HG03025 (cell line): ENCODE data around the gene FSIP1.
"Not testable (repeated sequence)": the region's sequence is repeated elsewhere in the genome, so short reads cannot be mapped to it uniquely, and the experiment has no call there.

Experiments used
- ATAC-seq: cut with Tn5 transposase; IDR thresholded peaks from one replicate; pipeline ENCODE4 v1.9.1; 2021; ENCODE audit warnings: mild to moderate bottlenecking, moderate library complexity; ENCODE audit not compliant: unreplicated experiment, low FRiP score

FSIP1 gene

DNA sequence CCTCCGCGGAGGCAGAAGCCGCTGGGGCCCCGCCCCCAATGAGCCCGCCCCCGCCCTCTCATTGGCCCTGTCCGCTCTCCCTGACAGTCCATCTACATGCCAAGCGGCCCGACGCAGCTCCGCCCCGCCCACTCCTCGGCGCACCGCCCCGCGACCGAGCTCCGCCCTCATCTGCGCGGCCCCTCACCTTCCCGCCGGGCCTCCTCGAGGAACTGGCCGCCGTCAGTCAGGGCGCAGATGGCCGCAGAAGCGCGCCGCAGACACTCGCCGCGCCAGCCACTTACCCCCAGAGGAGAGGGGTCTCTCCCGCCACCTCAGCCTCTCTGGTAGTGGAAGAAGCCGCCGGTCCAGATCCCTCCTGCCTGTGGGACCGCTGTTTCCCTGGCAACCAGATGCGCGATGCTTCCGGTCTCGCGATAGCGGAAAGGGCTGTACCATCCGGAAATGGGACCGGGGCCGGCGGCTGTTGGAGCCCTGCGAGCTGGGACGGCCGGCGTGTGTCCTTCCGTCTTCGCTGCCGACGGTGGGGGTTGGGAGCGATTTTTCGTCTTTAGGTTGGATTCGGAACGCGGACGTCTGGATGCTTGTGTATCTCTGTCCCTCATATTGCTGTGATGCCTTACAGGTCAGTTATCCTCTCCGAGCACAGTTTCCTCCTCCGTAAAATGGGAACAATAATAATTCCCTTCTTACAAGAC is at the start of gene FSIP1:
Gene FSIP1, minus strand, starts transcription at position 401 of the 698 bp plus-strand sequence. CDS start 6,317 bp downstream, outside the sequence.
- peak; percentile 99 for ATAC-seq

GRCh38 chr15:39830166-39830565 is 47.5 kb upstream of the FSIP1 start:
- ATAC-seq = no peak

- ATAC-seq = no peak
These were observed 45.8 kb upstream of the FSIP1 start for GRCh38 chr15:39828374-39828931.

DNA sequence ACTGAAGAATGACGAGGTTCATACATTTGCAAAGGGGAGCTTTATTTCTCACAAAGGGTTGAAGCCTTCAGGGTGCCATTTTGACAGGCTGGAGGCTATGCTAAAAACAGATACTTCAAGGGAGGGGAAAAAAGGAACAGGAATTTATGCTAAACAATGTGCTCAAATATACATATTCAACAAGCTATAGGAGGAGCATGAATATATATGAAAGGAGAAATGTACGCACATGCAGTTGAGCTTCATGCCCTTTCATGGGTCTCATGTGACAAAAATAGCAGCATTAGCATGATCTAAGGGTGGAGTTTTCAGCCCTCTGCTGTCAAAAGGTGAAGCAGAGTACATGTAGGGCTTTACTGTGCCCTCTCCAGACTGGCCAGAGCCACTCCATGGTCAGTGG is 44.3 kb upstream of the FSIP1 start:
- ATAC-seq = no peak

- no peak for ATAC-seq
These were observed 41.0 kb upstream of the FSIP1 start for GRCh38 chr15:39823634-39824033.

DNA sequence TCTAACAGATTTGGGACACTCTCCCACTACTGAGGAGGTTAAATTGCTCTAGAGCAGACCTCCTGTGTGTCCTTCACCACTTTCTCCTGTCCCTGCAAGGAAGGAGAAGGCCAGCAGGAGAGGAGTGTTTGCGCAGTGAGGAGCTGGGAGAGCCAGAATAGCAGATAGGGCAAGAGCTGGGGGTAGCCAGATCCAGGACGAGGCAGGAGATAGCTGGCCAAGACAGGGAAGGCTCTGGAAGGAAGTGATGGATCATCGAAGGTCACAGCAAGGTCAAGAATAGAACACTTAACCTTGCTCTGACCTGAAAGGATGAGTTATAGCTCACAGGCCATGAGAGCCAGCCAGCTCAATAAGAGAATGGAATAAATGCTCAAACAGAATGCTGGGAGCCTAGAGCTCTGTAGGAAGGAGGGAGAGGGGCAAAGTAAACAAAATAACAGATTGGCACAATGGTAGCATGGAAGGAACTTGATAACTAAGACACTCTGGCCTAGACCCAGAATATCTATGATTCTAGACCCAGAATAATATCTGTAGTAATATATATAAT is 37.5 kb upstream of the FSIP1 start:
- ATAC-seq = no peak

DNA sequence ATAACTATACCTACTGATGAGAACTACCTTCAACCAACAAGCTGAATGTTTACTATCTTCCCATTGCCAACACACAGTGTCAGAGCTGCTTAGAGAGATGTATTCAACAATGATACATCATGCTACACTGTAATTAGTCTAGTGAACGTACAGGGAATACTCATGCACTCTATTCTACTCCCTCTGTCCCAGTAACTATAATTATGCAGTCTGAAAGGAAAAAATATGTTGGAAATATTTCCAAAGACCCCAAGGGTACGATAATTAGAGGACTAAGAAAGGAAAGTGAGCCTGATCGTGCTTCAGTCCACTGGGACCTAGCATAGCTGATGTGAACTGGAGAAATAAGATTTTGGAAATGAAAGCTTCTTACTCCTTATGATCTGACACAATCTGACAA is 36.9 kb upstream of the FSIP1 start:
- no peak for ATAC-seq

DNA sequence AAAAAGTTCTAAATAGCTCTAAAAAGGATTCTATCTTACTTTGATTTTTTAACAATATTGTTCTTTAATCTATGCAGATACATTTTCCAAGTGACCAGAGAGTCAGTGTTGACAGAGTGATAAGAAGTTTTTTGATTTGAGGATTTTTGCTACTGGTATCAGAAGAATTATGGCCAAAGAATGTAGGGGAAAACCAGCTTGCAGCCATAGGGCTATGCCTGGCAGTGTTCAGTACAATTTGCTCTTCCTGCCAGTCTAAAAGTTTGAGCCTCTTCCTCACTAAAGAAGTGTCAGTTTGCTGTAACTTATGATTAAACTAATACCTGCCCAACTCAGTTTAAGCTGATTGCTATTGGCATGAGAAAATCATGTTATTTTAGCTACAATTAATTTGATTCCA is 35.3 kb upstream of the FSIP1 start:
- ATAC-seq = no peak

- ATAC-seq = no peak
These were observed 31.8 kb upstream of the FSIP1 start for GRCh38 chr15:39814489-39814888.

GRCh38 chr15:39812651-39813050 is 30.0 kb upstream of the FSIP1 start:
- not testable (repeated sequence) for ATAC-seq

GRCh38 chr15:39808909-39809308 is 26.3 kb upstream of the FSIP1 start:
- ATAC-seq = no peak

DNA sequence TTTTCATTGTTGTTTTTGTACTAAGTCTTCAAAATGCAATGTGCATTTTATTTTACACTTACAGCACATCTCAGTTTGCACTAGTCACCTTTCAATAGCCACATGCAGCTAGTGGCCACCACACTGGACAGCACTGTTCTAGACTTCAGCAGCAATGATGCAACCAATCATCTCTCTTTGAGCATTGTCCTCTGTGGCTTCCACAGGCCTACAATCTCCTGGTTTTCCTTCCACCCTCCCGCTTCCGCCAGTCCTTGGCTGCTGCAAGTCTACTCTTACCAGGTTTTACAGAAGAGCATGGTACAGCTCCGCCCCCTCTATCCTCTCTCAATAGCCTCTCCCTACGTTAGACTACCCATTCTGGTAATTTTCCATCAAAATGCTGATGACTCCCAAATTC is 25.1 kb upstream of the FSIP1 start:
- ATAC-seq = no peak

DNA sequence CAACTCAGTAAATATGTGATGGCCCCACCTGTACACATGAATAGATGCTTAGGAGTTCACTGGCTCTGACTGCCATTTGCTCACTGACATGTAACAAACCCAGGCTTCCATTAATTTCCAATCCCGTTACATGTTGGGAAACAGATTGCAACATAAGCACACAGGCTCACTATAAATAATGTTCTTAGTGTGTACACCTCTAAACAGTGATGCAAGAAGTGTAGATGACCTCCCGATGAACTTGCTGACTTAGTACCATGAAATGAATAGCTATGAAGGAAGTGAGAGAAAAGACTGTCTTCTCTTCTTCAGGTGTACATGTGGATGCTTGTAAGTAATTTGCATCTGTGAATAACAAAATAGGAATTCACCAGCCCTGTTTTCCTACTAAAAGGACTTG is 21.4 kb upstream of the FSIP1 start:
- no peak for ATAC-seq

GRCh38 chr15:39803016-39803415 is 20.4 kb upstream of the FSIP1 start:
- ATAC-seq = no peak

DNA sequence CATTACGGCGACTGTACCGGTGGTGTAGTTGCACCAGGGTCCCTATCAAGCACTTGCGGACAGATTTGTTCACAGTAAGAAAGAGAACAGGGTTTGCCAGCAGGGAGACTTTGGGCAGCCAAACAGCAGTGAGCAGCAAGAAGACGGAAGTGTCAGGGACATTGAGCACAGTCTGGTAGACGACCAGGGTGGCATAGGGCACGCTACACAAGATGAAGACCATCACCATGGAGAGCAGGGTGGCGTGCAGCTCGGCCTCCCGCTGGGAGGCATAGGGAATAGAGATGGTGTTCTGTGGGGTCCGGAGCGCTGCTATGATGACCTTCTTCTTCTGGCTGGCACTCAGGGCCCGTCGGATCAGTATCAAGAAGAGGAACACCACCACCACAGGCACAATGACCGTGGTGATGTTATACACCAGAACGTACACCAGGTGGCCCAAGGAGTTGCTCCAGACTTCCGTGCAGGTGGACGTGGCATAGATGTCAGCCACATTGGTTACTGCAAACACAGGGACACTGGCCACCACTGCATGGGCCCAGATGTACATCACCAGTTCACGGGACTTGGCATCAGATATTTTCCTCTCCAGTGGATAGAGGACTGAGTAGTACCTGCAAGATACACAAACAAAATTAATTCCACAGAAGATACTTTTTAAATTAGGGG is 19.1 kb upstream of the FSIP1 start:
- no peak for ATAC-seq

GRCh38 chr15:39799552-39800011 is 16.9 kb upstream of the FSIP1 start:
- ATAC-seq = no peak

DNA sequence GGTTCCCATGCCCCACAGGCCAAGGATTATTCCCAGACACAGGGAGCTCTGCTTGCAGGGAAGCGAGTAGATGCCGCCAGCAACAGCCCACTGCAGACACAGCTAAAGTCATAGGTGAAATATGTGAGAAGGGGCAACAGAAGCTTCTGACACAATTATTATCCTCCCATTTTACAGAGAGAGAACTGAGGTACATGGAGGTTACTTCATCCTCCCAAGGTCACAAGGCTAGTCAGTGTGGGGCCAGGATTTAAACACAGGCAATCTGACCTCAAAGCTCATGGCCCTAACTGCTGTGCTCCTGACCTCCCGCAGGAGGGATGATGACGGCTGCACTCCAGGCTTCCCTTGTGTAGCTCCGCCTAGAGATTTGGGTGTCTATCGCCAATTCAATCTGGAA is 15.7 kb upstream of the FSIP1 start:
- no peak for ATAC-seq

DNA sequence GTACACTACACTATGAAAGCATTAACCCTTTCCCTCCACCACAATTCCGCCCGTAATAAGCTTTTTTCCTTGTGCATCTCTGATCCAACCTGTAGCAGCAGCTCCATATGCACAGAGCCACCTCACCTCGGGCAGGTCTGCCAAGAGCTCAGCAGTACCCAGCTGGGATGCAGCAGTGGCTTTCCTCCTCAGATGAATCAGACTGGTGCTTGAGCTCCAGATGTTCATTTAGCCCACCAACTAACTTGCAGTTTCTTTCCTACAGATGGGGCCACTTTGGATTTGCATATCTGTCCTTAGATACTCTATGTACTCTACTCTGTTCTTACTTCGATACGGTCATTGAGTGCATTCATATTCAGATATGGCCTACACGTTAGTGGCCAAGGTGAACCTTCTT is 14.8 kb upstream of the FSIP1 start:
- no peak for ATAC-seq

DNA sequence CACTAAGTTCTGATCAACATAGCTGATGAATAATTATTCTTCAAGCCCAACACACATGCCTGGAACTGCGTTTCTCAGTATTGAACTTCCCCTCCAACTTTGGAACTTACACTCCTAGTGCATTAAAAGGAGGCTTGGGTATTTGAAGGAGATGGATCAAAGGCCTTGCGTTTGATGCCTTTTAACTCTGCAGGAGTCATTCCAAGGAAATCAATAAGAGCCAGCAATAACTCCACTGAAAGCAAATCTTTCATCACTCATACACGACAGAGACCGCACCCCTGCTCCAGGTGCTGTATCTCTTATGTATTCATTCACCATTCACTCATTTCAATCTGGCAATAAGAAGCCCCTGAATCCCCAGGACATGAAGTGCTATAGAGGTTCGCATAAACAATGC is 14.0 kb upstream of the FSIP1 start:
- no peak for ATAC-seq

DNA sequence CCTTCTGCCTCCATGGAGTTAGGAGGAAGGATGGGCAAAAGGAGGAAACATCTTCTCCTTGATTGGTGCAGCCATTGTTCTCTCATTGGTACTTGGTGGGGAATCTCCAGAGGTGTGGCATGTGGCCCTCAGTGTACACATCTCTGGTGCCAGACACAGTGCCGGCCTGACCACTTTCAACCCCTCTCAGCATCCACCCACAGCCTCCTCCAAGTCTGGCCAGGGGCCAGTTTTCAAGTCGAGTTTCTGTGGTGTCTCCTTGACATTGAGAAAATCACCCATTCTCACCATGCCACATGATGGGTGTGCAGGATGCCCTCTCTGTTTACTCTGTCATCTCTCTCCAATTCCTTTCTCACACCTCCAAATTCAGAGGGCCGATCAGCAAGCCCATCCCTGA is 12.8 kb upstream of the FSIP1 start:
- no peak for ATAC-seq

DNA sequence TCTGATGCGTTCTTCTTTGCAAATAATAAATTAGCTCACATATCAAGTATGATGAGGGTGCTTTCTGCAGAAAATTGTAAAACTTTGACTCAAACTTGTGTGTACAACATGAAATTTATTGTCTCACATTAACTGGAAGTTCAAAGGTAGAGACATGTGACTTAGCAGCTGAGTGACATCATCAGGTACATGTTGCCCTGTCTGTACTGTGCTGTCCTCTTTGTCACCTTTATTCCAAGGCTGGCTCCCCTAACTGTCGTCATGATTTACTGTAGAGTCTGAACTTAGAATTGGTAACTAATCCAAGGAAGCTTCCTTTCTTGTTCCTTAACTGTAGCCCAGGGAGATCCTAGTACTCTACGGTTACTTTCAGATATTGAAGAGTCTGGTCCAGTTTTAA is 12.3 kb upstream of the FSIP1 start:
- no peak for ATAC-seq

GRCh38 chr15:39793923-39794322 is 11.3 kb upstream of the FSIP1 start:
- no peak for ATAC-seq
